ENCODE results near the gene TYR. TPM values are rescaled to one million over a fixed set of nuclear protein-coding genes. Genes with fewer than 3 reads are reported as not detected.
"Not testable (repeated sequence)": the region's sequence is repeated elsewhere in the genome, so short reads cannot be mapped to it uniquely, and the experiment has no call there.

Gene TYR
- total RNA-seq, 1 experiment from 2014 or later, result not detected

DNA sequence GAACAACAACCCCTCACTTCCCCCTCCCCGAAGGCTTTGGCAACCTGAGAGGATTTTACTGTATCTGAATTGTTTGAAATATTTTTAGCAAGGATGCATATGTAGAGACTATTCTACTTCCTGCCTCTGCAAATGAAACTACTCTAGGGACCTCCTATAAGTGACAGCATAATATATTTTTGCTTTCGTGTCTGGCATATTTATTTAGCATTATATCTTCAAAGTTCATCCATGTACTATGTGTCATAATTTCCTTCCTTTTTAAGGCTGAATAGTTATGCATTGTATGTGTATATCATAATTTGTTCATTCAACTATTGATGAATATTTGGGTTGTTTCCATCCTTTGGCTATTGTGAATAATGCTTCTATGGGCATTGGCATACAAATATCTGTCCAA lies 160.4 kb downstream of the TYR start:
- H2BK20ac ChIP-seq (ENCODE audit: low read depth, low read length, poor library complexity, severe bottlenecking); H3K79me1 ChIP-seq (ENCODE audit: insufficient read depth, low read depth, low read length, poor library complexity, severe bottlenecking); H4K5ac ChIP-seq (ENCODE audit: insufficient read length, low read depth, low read length); H2AK5ac ChIP-seq (ENCODE audit: insufficient read length, low read length); H2BK12ac ChIP-seq (ENCODE audit: insufficient read length, low read depth, low read length); H3K9ac ChIP-seq (ENCODE audit: extremely low read depth, insufficient read length, low read length); H3K27ac ChIP-seq (ENCODE audit: insufficient read length, low read depth, low read length); H3K27me3 Mint-ChIP-seq (ENCODE audit: low read depth); H3T11ph ChIP-seq (ENCODE audit: low read length); H3K4me1 ChIP-seq (ENCODE audit: insufficient read depth, low read length); H2BK120ac ChIP-seq (ENCODE audit: low read depth, low read length, poor library complexity, severe bottlenecking); H3K4me1 Mint-ChIP-seq; H2BK15ac ChIP-seq (ENCODE audit: low read depth, low read length); H3K14ac ChIP-seq (ENCODE audit: insufficient read depth, low read length); H2AFZ ChIP-seq (ENCODE audit: low read length); H4K8ac ChIP-seq (replicated peaks; ENCODE audit: insufficient read length, low read depth, low read length); H3K36me3 Mint-ChIP-seq (ENCODE audit: insufficient read depth in 1 of 3, low read depth in 3 of 3); H3K56ac ChIP-seq (ENCODE audit: insufficient read length, low read depth, low read length); H3K18ac ChIP-seq (ENCODE audit: insufficient read length, low read depth, low read length); H3K9me3 Mint-ChIP-seq; H3K4me2 ChIP-seq (ENCODE audit: insufficient read depth, insufficient read length, low read length); H3K79me2 ChIP-seq (ENCODE audit: insufficient read depth, low read length); H2BK5ac ChIP-seq (ENCODE audit: insufficient read length, low read length); H3K27ac Mint-ChIP-seq; H3K4me3 Mint-ChIP-seq; H3K27me3 ChIP-seq (ENCODE audit: insufficient read depth, low read length); H3K9me3 ChIP-seq (ENCODE audit: control insufficient read depth, low read depth, low read length); H3K23ac ChIP-seq (ENCODE audit: insufficient read length, low read depth, low read length); H4K91ac ChIP-seq (ENCODE audit: insufficient read length, low read depth, low read length); DNase-seq; H3K4ac ChIP-seq (ENCODE audit: low read depth, low read length); H4K20me1 ChIP-seq (ENCODE audit: control insufficient read depth, insufficient read depth, insufficient read length); H3K23me2 ChIP-seq (ENCODE audit: insufficient read length, low read depth, low read length, poor library complexity, severe bottlenecking): not testable (repeated sequence)
- WGBS (ENCODE audit: extremely low coverage, insufficient read length, low lambda C conversion rate), result no CpG with 5 or more reads among the region's 2 CpGs

DNA sequence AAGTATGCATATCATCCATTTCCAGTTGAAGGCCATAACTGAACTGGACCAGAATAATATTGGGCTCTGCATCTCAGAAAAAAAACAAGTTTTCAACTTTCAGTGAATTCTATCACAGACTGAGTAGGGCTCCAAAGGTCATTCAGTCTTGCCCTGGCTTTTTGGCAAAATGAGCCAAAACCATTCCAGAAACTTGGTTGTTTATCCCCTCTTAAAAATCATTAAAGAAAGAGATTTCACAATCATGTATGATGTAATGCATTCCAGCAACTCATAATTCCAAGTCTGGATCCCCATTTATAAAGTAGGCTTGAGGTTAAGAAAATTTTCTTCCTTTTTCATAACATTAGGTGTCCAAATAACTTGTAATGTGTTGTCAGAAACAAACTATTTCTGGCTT lies 162.8 kb downstream of the TYR start:
- H2BK12ac ChIP-seq (ENCODE audit: insufficient read length, low read depth, low read length); H2BK120ac ChIP-seq (ENCODE audit: low read depth, low read length, poor library complexity, severe bottlenecking); H3K4me2 ChIP-seq (ENCODE audit: insufficient read depth, insufficient read length, low read length); H3K18ac ChIP-seq (ENCODE audit: insufficient read length, low read depth, low read length); H4K8ac ChIP-seq (replicated peaks; ENCODE audit: insufficient read length, low read depth, low read length); H3K23me2 ChIP-seq (ENCODE audit: insufficient read length, low read depth, low read length, poor library complexity, severe bottlenecking); DNase-seq; H3K27ac Mint-ChIP-seq; H3K56ac ChIP-seq (ENCODE audit: insufficient read length, low read depth, low read length); H3K9me3 ChIP-seq (ENCODE audit: control insufficient read depth, low read depth, low read length); H3T11ph ChIP-seq (ENCODE audit: low read length); H3K27ac ChIP-seq (ENCODE audit: insufficient read length, low read depth, low read length); H3K9ac ChIP-seq (ENCODE audit: extremely low read depth, insufficient read length, low read length); H3K4me3 Mint-ChIP-seq; H3K36me3 Mint-ChIP-seq (ENCODE audit: insufficient read depth in 1 of 3, low read depth in 3 of 3); H3K4me1 Mint-ChIP-seq; H3K4me1 ChIP-seq (ENCODE audit: insufficient read depth, low read length); H2BK5ac ChIP-seq (ENCODE audit: insufficient read length, low read length); H3K23ac ChIP-seq (ENCODE audit: insufficient read length, low read depth, low read length); H3K27me3 ChIP-seq (ENCODE audit: insufficient read depth, low read length); H2AFZ ChIP-seq (ENCODE audit: low read length); H3K9me3 Mint-ChIP-seq; H3K4ac ChIP-seq (ENCODE audit: low read depth, low read length); H3K14ac ChIP-seq (ENCODE audit: insufficient read depth, low read length); H3K27me3 Mint-ChIP-seq (ENCODE audit: low read depth); H4K20me1 ChIP-seq (ENCODE audit: control insufficient read depth, insufficient read depth, insufficient read length); H3K79me1 ChIP-seq (ENCODE audit: insufficient read depth, low read depth, low read length, poor library complexity, severe bottlenecking); H2AK5ac ChIP-seq (ENCODE audit: insufficient read length, low read length); H2BK20ac ChIP-seq (ENCODE audit: low read depth, low read length, poor library complexity, severe bottlenecking); H3K79me2 ChIP-seq (ENCODE audit: insufficient read depth, low read length); H2BK15ac ChIP-seq (ENCODE audit: low read depth, low read length); H4K91ac ChIP-seq (ENCODE audit: insufficient read length, low read depth, low read length); H4K5ac ChIP-seq (ENCODE audit: insufficient read length, low read depth, low read length): not testable (repeated sequence)
